ENCODE results near the gene PPP1R13B.
A peak's percentile ranks its signal among the peaks of the same experiment; 100 is the strongest.

PPP1R13B gene

GRCh38 chr14:103854017-103854808, 6.8 kb upstream of the PPP1R13B start:
- DNase-seq (ENCODE audit: extremely low read depth, low read depth), result no peak
- no peak overlapping the region for H3K4me3 ChIP-seq (replicated peaks; ENCODE audit: low read depth, low read length)
- TF ChIP-seq, protein P1, sequence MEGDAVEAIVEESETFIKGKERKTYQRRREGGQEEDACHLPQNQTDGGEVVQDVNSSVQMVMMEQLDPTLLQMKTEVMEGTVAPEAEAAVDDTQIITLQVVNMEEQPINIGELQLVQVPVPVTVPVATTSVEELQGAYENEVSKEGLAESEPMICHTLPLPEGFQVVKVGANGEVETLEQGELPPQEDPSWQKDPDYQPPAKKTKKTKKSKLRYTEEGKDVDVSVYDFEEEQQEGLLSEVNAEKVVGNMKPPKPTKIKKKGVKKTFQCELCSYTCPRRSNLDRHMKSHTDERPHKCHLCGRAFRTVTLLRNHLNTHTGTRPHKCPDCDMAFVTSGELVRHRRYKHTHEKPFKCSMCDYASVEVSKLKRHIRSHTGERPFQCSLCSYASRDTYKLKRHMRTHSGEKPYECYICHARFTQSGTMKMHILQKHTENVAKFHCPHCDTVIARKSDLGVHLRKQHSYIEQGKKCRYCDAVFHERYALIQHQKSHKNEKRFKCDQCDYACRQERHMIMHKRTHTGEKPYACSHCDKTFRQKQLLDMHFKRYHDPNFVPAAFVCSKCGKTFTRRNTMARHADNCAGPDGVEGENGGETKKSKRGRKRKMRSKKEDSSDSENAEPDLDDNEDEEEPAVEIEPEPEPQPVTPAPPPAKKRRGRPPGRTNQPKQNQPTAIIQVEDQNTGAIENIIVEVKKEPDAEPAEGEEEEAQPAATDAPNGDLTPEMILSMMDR (IDR thresholded peaks at IDR 0.05; ENCODE audit: low read depth, low read length, missing control alignments), result no peak

- no peak overlapping the region for H3K4me3 ChIP-seq (replicated peaks; ENCODE audit: low read depth, low read length)
- TF ChIP-seq, protein P1 (IDR thresholded peaks at IDR 0.05; ENCODE audit: low read depth, low read length, missing control alignments), result no peak
- DNase-seq (ENCODE audit: extremely low read depth, low read depth), result no peak
These were observed 1.9 kb upstream of the PPP1R13B start for GRCh38 chr14:103849151-103849886.

DNA sequence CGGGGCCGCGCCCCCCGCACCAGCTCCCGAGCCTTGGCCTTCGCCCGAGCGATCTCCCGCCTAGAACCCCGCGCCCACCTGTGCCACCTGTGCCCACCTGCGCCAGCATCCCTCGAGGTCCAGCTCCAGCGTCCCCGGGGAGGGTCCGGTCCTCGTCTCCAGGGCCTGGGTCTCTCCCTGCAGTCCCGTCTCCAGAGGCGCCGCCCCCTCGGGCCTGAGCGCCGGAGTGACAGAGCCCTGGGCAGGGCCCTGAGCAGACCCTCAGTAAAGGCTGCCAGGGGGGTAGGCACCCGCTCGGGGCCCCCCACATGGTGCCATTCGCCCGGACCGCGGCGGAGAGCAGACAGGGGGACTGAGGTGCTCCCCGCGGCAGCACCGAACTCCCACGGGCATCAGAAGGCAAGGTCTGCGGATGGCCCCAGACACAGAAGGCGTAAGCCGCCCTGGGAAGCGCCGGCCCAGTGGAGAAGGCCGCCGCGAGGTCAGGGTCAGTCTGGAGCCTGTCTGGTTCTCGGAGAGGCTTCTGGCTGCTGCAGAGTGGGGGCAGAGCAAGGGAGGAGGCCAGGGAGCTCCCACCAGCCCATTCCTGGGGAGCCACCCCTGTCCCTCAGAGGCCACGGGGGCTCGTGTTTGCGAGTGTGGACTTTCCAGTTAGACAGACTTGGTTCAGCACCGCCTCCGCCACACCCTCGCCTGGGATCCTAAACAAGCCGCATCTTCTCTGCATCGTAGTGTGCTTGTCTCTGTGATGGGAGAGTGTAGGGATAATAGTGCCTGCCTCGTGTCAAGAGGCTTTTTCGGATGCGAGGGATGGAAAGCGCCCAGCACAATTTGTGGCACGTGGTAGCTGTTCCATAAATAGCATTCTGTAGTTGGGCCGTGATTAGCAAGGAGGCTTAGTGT, 1.1 kb upstream of the PPP1R13B start:
- TF ChIP-seq, protein P1 (IDR thresholded peaks at IDR 0.05; ENCODE audit: low read depth, low read length, missing control alignments), result no peak
- no peak for DNase-seq (ENCODE audit: extremely low read depth, low read depth)
- peak overlapping the region; percentile 44 for H3K4me3 ChIP-seq (replicated peaks; ENCODE audit: low read depth, low read length)

GRCh38 chr14:103846543-103847450, 578 bp downstream of the PPP1R13B start:
- DNase-seq (ENCODE audit: extremely low read depth, low read depth), result no peak
- peak overlapping the region; percentile 54 for H3K4me3 ChIP-seq (replicated peaks; ENCODE audit: low read depth, low read length)
- TF ChIP-seq, protein P1 (IDR thresholded peaks at IDR 0.05; ENCODE audit: low read depth, low read length, missing control alignments), result no peak

DNA sequence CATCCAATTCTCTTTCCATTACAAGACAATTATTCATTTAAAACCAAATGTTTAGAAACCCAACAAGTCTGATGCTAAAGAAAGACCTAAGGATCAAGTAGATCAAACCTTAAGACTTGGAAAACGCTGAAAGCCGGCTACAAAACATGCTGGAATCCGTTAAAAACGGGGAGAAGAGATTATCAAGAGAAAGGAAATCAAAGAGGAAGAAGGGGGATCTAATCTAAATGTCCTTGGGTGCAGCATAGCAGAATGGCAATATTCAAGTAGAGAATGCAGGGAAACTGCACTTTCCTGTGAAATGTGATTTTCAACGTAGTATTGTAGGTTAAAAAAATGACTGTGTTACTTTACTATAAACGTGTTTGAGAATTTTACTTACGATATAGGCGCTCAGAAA, 1.3 kb downstream of the PPP1R13B start:
- H3K4me3 ChIP-seq (replicated peaks; ENCODE audit: low read depth, low read length), result peak overlapping the region; percentile 54; the same call in 1 of the 2 replicates
- TF ChIP-seq, protein P1 (IDR thresholded peaks at IDR 0.05; ENCODE audit: low read depth, low read length, missing control alignments), result no peak
- DNase-seq (ENCODE audit: extremely low read depth, low read depth), result no peak

All from HFF-Myc (cell line).